ENCODE results near the gene TEK.
"Not testable (repeated sequence)": the region's sequence is repeated elsewhere in the genome, so short reads cannot be mapped to it uniquely, and the experiment has no call there.

The TEK gene

GRCh38 chr9:27108981-27109541 is at the start of gene TEK:
Gene TEK, plus strand, starts transcription at chr9:27109225. Its CDS starts 366 bp downstream, at chr9:27109591.
- DNase-seq (ENCODE audit: low read depth in 3 of 3): no peak

- no peak for DNase-seq (ENCODE audit: low read depth in 3 of 3)
Observed at GRCh38 chr9:27059412-27059811, 49.6 kb upstream of the TEK start.

GRCh38 chr9:27059907-27060306 is 49.1 kb upstream of the TEK start:
- DNase-seq (ENCODE audit: low read depth in 3 of 3): no peak

- no peak for DNase-seq (ENCODE audit: low read depth in 3 of 3)
Observed at GRCh38 chr9:27065288-27065687, 43.7 kb upstream of the TEK start.

- DNase-seq (ENCODE audit: low read depth in 3 of 3): no peak
Observed at GRCh38 chr9:27073841-27074728, 34.9 kb upstream of the TEK start.

- no peak for DNase-seq (ENCODE audit: low read depth in 3 of 3)
Observed at GRCh38 chr9:27078685-27079084, 30.3 kb upstream of the TEK start.

GRCh38 chr9:27085456-27085855 is 23.6 kb upstream of the TEK start:
- no peak for DNase-seq (ENCODE audit: low read depth in 3 of 3)

- no peak for DNase-seq (ENCODE audit: low read depth in 3 of 3)
Observed at GRCh38 chr9:27086818-27087680, 22.0 kb upstream of the TEK start.

GRCh38 chr9:27088981-27089380 is 20.0 kb upstream of the TEK start:
- no peak for DNase-seq (ENCODE audit: low read depth in 3 of 3)

- no peak for DNase-seq (ENCODE audit: low read depth in 3 of 3)
Observed at GRCh38 chr9:27089706-27090105, 19.3 kb upstream of the TEK start.

GRCh38 chr9:27090231-27090630 is 18.8 kb upstream of the TEK start:
- no peak for DNase-seq (ENCODE audit: low read depth in 3 of 3)

GRCh38 chr9:27090711-27091110 is 18.3 kb upstream of the TEK start:
- DNase-seq (ENCODE audit: low read depth in 3 of 3): no peak

GRCh38 chr9:27092496-27092895 is 16.5 kb upstream of the TEK start:
- DNase-seq (ENCODE audit: low read depth in 3 of 3): not testable (repeated sequence)

- DNase-seq (ENCODE audit: low read depth in 3 of 3): not testable (repeated sequence)
Observed at GRCh38 chr9:27093384-27094067, 15.5 kb upstream of the TEK start.

GRCh38 chr9:27094640-27095298 is 14.3 kb upstream of the TEK start:
- DNase-seq (ENCODE audit: low read depth in 3 of 3): no peak

GRCh38 chr9:27107241-27107640 is 1.8 kb upstream of the TEK start:
- DNase-seq (ENCODE audit: low read depth in 3 of 3): no peak

- DNase-seq (ENCODE audit: low read depth in 3 of 3): no peak
Observed at GRCh38 chr9:27109621-27110020, 596 bp downstream of the TEK start.

- no peak for DNase-seq (ENCODE audit: low read depth in 3 of 3)
Observed at GRCh38 chr9:27110181-27110580, 1.2 kb downstream of the TEK start.

- no peak for DNase-seq (ENCODE audit: low read depth in 3 of 3)
Observed at GRCh38 chr9:27112235-27112634, 3.2 kb downstream of the TEK start.

GRCh38 chr9:27117489-27118135 is 8.6 kb downstream of the TEK start:
- DNase-seq (ENCODE audit: low read depth in 3 of 3): no peak

GRCh38 chr9:27118916-27119315 is 9.9 kb downstream of the TEK start:
- DNase-seq (ENCODE audit: low read depth in 3 of 3): no peak
